Breast epithelium (tissue), 3 donors: Measurements from ENCODE around the gene UBE3D.

Experiments used
- CTCF ChIP-seq, 3 donors: fragments of 450-650 bp; IDR thresholded peaks; one replicate each; pipeline ENCODE4 v1.5.1; 2016 to 2017; ENCODE audit warnings: antibody characterized with exemption in 3 of 3, mild to moderate bottlenecking in 3 of 3, moderate library complexity in 3 of 3
- POLR2A ChIP-seq: fragments of 450-650 bp; IDR thresholded peaks from one replicate; pipeline ENCODE4 v1.6.1; 2016; ENCODE audit warnings: antibody characterized with exemption, mild to moderate bottlenecking, moderate library complexity

GRCh38 chr6:82875573-82876185, 190.0 kb downstream of the UBE3D start:
- TF ChIP-seq CTCF (IDR thresholded peaks at IDR 0.05), result no peak
- TF ChIP-seq POLR2A, result no peak
